Hematopoietic multipotent progenitor cell (in vitro differentiated cells): Measurements from ENCODE around the gene FBLIM1. TPM values are rescaled to one million over a fixed set of nuclear protein-coding genes. Genes with fewer than 3 reads are reported as not detected.

Experiments used
- DNase-seq, 3 donors: peaks; one replicate each; pipeline ENCODE4 v3.0.0-alpha.2; 2011 to 2015; ENCODE audit warnings: low read depth in 2 of 3, low spot score in 2 of 3
- total RNA-seq: library from RNA; depleted of rRNA; stranded (reverse); fragments of >200 nt; gene quantifications from one replicate; pipeline ENCODE4 v1.2.3, GENCODE V29; 2012

The FBLIM1 gene
- total RNA-seq, 1 donor = 0.27 TPM

DNA sequence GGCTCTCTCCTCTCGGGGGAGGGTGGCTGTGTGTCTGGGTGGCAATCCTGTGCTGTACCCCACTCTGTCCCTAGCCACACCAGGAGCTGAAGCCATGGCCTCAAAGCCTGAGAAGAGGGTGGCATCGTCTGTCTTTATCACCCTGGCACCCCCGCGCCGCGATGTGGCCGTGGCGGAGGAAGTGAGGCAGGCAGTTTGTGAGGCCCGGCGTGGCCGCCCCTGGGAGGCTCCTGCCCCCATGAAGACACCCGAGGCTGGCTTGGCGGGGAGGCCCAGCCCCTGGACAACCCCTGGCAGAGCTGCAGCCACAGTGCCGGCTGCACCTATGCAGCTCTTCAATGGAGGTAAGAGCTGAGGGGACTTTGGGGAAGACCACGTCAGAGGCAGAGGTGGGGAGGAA, 6.3 kb downstream of the FBLIM1 start:
- no peak for DNase-seq

DNA sequence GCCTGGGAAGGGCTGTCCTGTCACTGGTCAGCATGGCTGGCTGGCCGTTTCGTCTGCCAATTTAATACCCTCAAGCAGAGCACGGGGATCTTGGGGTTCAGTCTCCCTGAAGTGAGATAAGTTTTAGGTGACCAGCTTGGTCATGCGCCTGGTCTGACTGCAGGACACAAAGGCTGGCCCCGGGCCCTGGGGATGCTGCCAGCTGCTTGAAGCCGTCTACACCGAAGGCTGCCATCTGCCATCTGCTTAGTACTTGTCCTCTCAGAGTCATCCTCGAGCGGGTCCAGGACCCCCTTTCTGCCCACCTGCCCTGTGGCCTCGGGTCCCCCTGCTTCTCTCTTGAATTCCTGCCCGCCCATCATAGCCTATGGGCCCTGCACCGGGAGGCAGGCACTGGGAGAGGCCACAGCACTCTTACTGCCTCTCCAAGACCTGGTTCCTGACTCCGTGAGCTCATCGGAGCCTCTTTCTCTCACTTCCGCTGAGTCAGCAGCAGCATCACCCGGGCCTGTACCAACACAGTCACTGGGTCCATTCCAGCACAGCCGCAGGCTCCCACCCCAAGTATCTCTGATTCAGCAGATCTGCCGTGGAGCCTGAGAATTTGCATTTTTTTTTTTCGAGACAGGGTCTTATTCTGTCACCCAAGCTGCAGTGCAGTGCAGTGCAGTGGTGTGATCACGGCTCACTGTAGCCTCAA, 7.0 kb downstream of the FBLIM1 start:
- DNase-seq = no peak

DNA sequence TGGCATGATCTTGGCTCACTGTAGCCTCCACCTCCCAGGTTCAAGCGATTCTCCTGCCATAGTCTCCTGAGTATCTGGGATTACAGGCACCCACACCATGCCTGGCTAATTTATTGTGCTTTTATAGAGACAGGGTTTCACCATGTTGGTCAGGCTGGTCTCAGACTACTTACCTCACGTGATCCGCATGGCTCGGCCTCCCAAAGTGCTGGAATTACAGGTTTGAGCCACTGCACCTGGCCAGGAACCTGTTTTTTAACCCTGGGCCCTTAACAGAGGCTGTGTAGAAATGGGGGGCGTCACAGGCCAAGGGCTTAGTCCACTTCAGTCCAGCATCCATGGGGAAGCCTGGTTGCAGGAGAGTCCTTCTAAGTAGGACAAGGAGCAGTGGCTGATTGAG, 9.3 kb downstream of the FBLIM1 start:
- DNase-seq = no peak

DNA sequence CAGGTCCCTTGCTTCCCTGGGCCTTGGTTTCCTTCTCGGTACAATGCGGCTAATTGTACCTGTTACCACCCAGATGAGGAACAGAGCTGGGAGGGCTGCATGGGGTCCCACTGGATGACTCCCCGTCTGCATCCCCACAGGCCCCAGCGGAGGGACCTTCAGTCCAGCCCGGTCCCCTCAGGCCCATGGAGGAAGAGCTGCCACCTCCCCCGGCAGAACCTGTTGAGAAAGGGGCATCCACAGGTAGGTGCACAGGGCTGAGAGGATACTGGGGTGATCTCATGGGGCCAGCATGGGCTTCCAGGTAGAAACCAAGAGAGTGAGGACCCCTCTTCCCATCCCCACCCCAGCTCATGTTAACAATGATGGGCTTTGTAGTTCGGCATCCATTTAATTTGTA, 9.8 kb downstream of the FBLIM1 start:
- no peak for DNase-seq

DNA sequence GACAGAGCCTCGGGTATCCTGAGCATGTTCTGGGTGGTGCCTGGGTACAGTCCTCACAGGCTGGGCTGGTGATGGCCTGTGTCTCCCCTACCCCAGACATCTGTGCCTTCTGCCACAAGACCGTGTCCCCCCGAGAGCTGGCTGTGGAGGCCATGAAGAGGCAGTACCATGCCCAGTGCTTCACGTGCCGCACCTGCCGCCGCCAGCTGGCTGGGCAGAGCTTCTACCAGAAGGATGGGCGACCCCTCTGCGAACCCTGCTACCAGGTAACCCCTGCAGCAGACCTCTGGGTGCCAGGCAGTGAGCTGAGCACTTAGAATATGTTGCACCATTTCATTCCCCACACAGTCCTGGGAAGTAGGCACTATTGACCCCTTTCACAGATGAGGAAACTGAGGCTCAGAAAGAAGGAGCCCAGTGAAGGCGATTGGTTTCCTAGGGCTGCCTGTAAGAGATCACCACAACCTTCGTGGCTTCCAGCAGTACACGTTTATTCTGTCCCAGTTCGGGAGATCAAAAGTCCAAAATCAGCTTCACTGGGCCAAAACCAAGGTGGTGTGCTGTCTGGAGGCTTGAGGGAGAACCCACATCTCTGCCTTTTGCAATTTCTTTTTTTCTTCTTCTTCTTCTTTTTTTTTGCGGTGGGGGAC, 11.8 kb downstream of the FBLIM1 start:
- no peak for DNase-seq

DNA sequence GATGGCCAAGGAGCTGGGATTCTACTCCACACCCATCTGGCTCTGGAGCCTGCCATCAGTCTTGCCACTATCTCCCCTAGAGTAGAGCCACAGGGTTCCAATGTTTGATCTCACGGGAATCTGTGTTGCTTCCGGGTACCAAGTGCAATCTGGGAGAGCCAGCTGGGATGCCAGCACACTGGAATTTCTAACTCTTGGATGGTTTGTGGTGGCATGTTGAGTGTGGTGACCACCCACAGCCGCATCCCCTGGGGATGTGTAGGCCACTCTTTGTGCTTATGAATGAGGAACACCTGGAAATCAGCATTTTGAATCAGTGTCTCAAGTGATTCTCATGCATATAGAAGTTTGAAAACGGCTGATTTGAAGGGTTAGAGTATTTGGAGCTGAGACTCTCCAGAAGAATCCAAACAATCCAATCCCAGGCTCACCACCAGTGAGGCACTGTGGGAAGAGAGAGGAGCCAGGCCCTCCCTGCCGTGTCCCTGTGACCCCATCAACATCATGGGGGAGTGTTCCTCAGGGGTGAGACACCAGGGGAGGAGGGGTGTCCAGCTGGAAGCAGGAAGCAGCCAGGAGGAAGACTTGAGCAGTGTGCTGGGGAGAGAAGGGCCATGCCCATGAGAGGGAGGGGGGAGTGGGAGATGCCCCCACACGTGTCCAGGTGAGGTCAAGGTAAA, 13.4 kb downstream of the FBLIM1 start:
- DNase-seq = no peak

DNA sequence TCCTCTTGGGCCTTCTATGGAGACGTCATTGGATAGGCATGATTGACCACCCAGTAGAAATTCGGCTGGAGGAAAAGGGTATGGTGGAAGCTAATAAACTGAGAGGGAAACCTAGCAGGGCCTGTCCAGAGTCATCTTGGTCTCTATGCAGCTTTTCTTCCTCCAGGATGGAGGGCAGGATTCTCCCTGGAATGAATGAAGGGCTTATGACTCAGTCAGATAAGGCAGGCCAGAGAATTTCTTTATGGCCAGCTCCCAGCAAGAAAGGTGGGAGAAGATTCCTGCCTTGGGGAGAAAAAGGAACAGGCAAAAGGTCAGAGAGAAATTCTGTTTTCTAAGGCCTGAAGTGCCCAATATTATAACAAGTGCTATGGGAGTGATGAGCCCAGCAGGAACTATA, 17.1 kb downstream of the FBLIM1 start:
- DNase-seq = no peak

DNA sequence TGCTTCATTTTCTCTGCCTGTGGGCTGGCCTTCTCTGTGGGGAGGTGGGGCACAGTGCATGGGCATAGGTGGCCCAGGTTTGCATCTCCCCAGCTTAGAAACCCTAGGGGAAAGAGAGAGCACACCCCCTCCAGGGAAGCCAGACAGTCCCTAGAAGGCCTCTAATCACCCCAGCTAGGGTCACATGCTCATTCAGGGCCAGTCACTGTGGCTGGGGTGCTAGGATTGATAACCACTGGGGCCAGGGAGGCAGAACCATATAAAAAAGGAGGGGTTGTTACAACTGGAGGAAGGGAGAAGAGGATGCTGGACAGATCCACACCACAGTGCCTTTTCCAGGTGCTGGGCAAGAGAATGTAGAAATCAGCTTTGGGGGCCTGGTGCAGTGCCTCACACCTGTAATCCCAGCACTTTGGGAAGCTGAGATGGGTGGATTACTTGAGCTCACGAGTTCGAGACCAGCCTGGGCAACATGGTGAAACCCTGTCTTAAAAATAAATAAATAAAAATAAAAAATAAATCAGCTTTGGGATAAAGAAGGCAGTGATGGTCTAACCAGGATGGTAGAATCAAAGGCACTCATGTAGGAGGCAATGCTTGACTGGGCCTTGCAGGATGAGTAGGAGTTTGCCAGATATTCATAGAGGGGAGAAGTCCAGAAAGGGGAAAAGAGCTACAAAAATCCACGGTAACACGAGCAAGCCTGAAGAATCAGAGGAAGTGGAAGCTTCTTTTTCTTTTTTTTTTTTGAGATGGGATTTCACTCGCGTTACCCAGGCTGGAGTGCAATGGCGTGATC, 19.5 kb downstream of the FBLIM1 start:
- no peak for DNase-seq

DNA sequence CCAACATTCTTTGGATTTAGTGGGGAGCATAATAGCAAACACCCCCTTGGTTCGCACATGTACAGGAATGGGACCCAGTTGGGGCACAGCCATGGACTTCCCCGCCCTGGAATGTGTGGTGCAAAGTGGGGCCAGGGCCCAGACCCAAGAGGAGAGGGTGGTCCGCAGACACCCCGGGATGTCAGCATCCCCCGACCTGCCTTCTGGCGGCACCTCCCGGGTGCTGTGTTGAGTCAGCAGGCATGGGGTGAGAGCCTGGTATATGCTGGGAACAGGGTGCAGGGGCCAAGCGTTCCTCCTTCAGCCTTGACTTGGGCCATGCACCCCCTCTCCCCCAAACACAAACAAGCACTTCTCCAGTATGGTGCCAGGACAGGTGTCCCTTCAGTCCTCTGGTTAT, 27.1 kb downstream of the FBLIM1 start:
- no peak for DNase-seq

DNA sequence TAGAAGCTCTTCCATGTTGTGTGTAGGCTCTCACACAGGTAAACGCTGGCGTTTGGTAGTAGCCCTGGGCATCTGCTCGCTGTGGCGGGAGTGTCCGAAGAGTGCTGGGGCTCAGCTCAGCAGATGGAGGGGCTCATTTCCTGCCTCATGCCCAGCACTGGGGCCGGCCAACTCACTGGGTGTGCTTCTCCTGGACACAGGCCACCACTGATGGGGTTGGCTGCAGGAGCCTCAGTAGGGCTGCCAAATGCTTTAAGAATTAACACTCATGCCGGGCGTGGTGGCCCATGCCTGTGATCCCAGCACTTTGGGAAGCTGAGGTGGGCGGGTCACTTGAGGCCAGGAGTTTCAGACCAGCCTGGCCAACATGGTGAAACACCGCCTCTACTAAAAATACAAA, 28.0 kb downstream of the FBLIM1 start:
- DNase-seq = no peak

DNA sequence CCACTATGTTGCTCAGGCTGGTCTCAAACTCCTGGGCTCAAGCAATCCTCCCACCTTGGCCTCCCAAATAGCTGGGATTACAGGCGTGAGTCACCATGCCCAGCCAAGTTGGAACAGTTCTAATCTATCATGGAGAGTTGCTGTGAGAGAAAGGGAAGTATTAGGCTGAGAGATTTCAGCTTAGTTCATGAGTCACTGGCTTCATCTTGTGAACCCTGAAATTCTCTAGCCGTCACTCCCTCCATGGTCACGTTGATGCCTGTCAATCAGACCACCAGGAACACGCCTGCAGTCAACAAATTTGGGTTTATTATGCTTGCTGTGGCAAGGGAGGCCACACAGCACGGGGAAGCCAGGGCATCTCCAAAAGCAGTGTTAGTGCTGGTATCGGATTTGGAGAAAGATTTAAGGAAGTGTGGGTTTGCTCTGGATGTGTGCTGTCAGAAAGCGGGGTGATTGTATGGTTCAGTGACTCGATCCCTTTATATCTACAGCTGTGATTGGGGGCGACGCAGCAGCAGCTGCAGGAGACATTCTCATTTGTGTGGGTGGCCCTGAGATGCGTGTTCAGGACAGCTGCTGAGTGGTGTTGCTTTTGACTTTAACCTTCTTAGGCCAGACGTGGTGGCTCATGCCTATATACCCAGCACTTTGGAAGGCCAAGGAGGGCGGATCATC, 30.2 kb downstream of the FBLIM1 start:
- DNase-seq = peak in 2 of 3 donors; percentile 15 to 40

DNA sequence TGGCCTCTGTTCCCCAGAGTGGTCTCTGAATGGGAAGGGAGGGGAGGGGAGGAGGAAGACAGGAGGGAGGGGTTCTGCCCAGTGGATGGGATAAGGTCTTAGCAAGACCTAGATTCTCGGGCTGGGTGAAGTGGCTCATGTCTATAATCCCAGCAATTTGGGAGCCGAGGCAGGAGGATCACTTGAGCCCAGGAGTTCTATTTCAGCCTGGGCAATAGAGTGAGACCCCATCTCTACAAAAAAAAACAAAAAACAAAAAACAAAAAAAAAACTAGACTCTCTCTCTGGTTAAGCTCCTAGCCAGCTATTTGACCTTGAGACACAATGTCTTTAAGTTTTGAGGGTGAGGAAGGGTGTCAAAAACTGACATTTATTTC, 37.5 kb downstream of the FBLIM1 start:
- DNase-seq = no peak

DNA sequence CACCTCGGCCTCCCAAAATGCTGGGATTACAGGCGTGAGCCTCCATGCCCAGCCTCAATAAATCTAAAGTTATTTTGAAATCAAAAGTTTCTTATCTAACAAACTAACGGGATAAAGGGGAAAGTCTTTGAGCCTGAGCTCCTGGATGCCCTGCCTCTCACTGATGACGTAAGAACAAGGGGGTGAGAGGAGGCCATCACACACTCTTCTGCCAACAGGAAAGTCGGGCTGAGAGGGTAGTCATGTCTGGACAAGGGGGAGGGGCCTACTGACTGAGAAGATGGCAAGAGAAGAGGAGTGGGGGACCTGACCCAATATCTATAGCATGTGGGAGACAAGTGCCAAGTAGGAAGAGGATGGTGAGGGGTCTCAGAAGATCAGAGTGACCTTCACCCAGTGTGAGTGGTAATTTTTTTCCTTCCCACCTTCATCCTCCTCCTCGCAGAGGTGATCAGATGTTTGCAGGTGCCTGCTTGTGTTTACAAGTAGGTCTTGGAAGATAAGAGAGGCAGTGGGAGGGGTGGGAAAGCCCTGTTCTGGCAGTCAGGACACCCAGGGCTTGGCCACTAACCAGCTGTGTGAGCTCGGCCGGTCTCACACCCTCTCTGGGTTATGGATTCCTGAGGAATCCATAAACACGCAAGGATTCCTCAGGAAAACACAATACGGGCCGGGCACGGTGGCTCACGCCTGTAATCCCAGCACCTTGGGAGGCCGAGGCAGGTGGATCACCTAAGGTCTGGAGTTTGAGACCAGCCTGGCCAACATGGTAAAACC, 39.2 kb downstream of the FBLIM1 start:
- no peak for DNase-seq

DNA sequence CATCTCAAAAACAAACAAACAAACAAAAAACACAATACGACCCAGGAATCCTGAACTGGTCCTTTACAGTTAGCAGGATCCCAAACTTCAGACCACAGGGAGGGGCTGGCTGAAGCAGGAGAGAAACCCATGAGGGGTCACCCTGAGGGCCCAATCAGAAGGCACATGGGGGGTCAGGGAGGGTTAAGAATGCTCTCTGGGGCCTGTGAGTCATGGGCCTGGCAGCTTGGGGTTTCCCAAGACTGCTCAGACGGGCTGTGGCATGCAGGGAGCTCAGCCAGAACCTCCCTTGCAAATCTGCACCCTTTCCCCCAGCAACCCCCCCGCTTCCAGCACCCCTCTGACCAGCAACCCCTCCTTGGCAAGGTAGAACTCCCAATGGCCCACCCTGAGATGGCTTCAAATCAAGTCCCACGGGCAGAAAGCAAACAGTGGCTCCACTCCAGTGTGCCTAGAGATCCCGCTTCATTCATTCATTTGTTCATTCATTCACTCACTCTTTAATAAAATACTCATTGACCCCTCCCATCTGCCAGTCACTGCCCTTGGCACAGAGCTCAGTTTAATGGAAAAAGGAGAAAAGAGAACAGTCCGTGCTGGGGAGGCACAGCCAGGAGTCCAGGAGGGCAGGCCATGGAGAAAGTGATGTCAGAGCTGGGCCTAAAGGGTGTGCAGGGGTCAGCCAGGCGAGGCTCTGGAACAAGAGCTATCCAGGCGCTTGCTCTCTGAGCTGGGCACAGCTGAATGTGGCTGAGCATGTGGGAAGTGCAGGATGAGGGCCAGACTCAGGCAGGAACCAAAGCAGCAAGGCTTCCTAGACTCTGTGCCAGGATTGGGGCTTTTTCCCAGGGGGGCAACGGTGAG, 40.6 kb downstream of the FBLIM1 start:
- DNase-seq = no peak

DNA sequence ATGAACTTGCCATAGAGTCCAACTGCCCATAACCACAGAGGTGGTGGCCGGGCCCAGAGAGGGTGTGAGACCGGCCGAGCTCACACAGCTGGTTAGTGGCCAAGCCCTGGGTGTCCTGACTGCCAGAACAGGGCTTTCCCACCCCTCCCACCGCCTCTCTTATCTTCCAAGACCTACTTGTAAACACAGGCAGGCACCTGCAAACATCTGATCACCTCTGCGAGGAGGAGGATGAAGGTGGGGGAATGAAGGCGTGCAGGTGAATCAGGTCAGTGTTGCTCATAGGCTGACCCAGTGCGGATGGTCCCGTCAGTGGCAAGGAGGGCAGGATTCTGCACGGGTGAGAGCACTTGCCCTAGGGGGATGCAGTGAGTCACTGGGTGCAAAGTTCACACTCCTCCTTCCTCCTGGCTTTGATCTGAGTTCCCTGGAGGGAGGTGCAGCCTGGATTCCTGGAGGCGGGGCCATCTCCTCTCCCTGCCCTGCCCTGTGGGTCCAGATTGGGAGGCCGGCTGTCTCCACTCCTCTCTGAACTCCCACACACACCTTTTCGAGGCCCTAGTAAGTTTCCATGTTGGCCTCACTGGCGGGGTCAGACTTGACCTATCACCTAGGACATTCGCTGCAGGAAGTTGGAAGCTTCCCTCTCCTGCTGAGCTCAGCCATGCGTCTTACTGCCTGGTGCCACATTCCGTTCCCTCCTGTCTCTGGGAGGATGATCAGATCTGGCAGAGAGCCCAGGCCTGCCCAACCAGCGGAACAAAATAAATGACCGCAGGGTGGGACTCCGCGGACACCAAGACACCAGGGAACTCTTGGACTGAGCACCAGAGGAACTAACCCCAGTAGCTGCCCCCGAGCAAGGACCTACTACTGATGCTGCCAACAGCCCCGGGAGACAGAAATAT, 41.6 kb downstream of the FBLIM1 start:
- DNase-seq = no peak

DNA sequence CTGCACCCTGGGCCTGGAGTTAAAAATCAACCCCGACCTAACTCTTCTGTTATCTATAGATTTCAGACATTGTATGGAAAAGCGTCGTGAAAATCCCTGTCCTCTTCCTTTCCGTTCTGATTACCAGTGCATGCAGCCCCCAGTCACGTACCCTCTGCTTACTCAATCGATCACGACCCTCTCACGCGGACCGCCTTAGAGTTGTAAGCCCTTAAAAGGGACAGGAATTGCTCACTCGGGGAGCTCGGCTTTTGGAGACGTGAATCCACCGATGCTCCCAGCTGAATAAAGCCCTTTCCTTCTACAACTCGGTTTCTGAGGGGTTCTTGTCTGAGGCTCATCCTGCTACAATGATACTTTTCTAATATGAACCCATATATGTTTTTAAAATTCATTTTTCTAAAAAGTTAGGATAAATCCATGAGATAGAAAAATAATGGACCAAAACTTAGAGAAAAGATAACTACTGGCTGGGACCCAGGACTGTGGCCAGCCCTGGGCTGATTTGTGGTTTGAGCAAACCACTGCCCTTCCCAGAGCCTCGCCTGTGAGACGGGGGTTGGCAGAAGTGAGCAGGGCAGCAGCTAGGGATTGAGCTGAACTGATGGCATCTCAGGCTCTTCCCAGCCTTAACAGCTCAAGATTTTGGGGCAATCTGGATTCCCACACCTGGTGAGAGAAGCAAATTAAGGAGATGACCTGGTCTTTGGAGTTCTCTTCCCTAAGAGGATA, 43.8 kb downstream of the FBLIM1 start:
- DNase-seq = peak in 1 of 3 donors; percentile 24

DNA sequence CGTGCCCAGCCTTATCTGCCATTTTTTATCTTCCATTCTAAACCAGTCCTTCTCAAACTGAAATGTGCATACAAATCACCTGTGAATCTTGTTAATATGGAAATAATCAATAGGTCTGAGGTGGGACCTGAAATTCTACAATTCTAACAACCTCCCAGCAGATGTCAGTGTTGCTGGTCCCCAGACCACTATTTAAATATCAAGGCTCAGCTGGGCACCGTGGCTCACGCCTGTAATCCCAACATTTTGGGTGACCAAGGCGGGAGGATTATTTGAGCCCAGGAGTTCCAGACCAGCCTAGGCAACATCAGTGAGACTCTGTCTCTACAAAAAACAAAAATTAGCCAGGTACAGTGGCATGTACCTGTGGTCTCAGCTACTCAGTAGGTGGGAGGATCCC, 44.8 kb downstream of the FBLIM1 start:
- peak in 2 of 3 donors; percentile 37 to 53 for DNase-seq
